Thyroid gland (tissue), 4 donors: ENCODE results near the gene LCAT. TPM values are rescaled to one million over a fixed set of nuclear protein-coding genes. Genes with fewer than 3 reads are reported as not detected.
A peak's percentile ranks its signal among the peaks of the same experiment; 100 is the strongest.

Source experiments
- DNase-seq, 2 donors: peaks; one replicate each; pipeline ENCODE4 v3.0.0-alpha.2; 2019
- H3K27ac ChIP-seq, 3 donors: fragments of 200-600 bp; sonication (generic); 1 replicate in 2 of 3; 2 replicates in 1 of 3; pipeline ENCODE4 v1.5.1; 2016 to 2019; ENCODE audit warnings: mild to moderate bottlenecking in 1 of 3, moderate library complexity in 1 of 3
- H3K27me3 ChIP-seq: fragments of 200-600 bp; sonication (generic); one replicate; pipeline ENCODE4 v1.5.1; 2019
- H3K36me3 ChIP-seq, 2 donors: fragments of 200-600 bp; sonication (generic); one replicate each; pipeline ENCODE4 v1.5.1; 2016 to 2019
- H3K4me1 ChIP-seq, 2 donors: fragments of 200-600 bp; sonication (generic); one replicate each; pipeline ENCODE4 v1.5.1; 2017 to 2019
- H3K4me3 ChIP-seq, 3 donors: fragments of 200-600 bp; sonication (generic); replicated peaks in 1 of 3; 1 replicate in 2 of 3; 2 replicates in 1 of 3; pipeline ENCODE4 v1.5.1; 2016; ENCODE audit warnings: mild to moderate bottlenecking in 1 of 3
- H3K9me3 ChIP-seq: fragments of 200-600 bp; sonication (generic); one replicate; pipeline ENCODE4 v1.5.1; 2017
- POLR2A ChIP-seq, 2 donors: fragments of 450-650 bp; IDR thresholded peaks; one replicate each; pipeline ENCODE4 v1.6.1; 2017; ENCODE audit warnings: antibody characterized with exemption in 2 of 2, mild to moderate bottlenecking in 2 of 2, moderate library complexity in 1 of 2
- WGBS, 2 donors: methylation state at CpG; one replicate each; pipeline ENCODE4 v1.1.5; 2017; 5-methylcytosine and 5-hydroxymethylcytosine counted together
- intact Hi-C: fragments of 100-400 bp; cut with DNase I; formaldehyde crosslinking; loops from one replicate; pipeline ENCODE4 v1.15.1; 2023
- total RNA-seq, 4 donors: library from RNA; depleted of rRNA; stranded (reverse); fragments of >200 nt; gene quantifications; one replicate each; pipeline ENCODE4 v1.2.3, GENCODE V29; 2016
- TF ChIP-seq, protein P1 (sequence below), 6 experiments: fragments of 200-600 bp in 3 of 6; fragments of 450-650 bp in 3 of 6; sonication (generic) in 3 of 6; IDR thresholded peaks; one replicate each; pipeline ENCODE4 v1.5.1; 2016 to 2019; ENCODE audit warnings: antibody characterized with exemption in 6 of 6, mild to moderate bottlenecking in 2 of 6, inconsistent platforms in 1 of 6, moderate library complexity in 1 of 6

LCAT gene
- total RNA-seq, 4 donors from 2014 or later = 9.9 to 16.4 (median 13.4) TPM

- Histone ChIP-seq H3K9me3 (no peaks in the 10 kb centered on the region), H3K4me3 (peak within 1 kb of the TSS; percentile 73 to 96 (median 96)), H3K36me3 (no peaks in the 10 kb centered on the region), H3K27ac (peak within 1 kb of the TSS; percentile 86 to 91 (median 88)), H3K27me3 (no peaks in the 10 kb centered on the region), H3K4me1 (peaks cover 17 to 36% of the 10 kb centered on the region in 2 donors)
- WGBS, 2 donors = 0 to 1% methylated on average over 21 to 24 of the region's 90 CpGs
- peak; percentile 53 to 88 for TF ChIP-seq POLR2A (IDR thresholded peaks at IDR 0.05)
- TF ChIP-seq, protein P1, sequence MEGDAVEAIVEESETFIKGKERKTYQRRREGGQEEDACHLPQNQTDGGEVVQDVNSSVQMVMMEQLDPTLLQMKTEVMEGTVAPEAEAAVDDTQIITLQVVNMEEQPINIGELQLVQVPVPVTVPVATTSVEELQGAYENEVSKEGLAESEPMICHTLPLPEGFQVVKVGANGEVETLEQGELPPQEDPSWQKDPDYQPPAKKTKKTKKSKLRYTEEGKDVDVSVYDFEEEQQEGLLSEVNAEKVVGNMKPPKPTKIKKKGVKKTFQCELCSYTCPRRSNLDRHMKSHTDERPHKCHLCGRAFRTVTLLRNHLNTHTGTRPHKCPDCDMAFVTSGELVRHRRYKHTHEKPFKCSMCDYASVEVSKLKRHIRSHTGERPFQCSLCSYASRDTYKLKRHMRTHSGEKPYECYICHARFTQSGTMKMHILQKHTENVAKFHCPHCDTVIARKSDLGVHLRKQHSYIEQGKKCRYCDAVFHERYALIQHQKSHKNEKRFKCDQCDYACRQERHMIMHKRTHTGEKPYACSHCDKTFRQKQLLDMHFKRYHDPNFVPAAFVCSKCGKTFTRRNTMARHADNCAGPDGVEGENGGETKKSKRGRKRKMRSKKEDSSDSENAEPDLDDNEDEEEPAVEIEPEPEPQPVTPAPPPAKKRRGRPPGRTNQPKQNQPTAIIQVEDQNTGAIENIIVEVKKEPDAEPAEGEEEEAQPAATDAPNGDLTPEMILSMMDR (IDR thresholded peaks at IDR 0.05) = no peak
- DNase-seq = peak; percentile 95 to 97
- intact Hi-C loops = no loop called here
Observed at GRCh38 chr16:67892899-67893742, 50.8 kb downstream of the LCAT start, which contains the start of gene PSKH1. TSS of gene PSKH1 (plus strand) at chr16:67893254. CDS start at chr16:67908750, 15,496 bp downstream.

DNA sequence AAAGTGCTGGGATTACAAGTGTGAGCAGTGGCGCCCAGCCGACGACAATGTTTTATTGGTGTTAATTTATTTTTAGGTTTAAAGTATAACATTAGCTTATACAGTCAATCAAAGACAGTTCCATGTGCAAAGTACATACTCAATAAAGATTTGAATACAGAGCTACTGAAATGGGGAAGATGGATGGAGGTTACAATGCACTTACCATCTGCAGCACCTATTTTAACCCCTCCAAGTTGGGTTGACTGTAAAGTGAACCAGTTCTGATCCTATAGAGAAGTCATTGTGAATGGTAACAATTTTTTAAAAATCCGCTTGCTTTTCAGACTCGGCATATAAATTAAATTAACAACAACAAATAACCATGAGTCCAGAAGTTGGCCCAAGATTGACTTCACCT is 51.5 kb downstream of the LCAT start:
- intact Hi-C loops = no loop called here
- TF ChIP-seq POLR2A (IDR thresholded peaks at IDR 0.05) = no peak
- TF ChIP-seq, protein P1 (IDR thresholded peaks at IDR 0.05) = no peak
- no peaks in the 10 kb centered on the region for H3K36me3 ChIP-seq
- 62 to 75% methylated on average over 5 of the region's 5 CpGs for WGBS, 2 donors
- no peaks in the 10 kb centered on the region for H3K9me3 ChIP-seq
- H3K27me3 ChIP-seq = no peaks in the 10 kb centered on the region
- peak overlapping the region in 1 of 3 donors; percentile 73 for H3K4me3 ChIP-seq
- DNase-seq = no peak
- peaks cover 17 to 31% of the 10 kb centered on the region in 2 donors for H3K4me1 ChIP-seq
- no peak overlapping the region for H3K27ac ChIP-seq

Other genes with a start within 250 kb of the LCAT start
- 10 to 100 TPM; 10.9 to 27.5 (median 23.7) TPM for gene GFOD2, start 224.8 kb downstream of the LCAT start, total RNA-seq
- gene RANBP10, start 137.6 kb downstream of the LCAT start, total RNA-seq = 10 to 100 TPM in 2 of 4 donors, 1 to 10 TPM in 2; 9.2 to 13.0 (median 11.0) TPM
- 1 to 10 TPM in 2 of 4 donors, under 1 TPM in 2; 0.34 to 3.2 (median 0.93) TPM for gene TSNAXIP1, start 137.2 kb downstream of the LCAT start, total RNA-seq
- gene THAP11, start 101.8 kb downstream of the LCAT start, total RNA-seq = 10 to 100 TPM; 53.5 to 79.0 (median 67.8) TPM
- gene NUTF2, start 97.2 kb downstream of the LCAT start, total RNA-seq = 100 to 1,000 TPM in 1 of 4 donors, 10 to 100 TPM in 3; 31.6 to 153 (median 58.4) TPM
- 10 to 100 TPM; 15.7 to 43.8 (median 26.2) TPM for gene CENPT, start 96.4 kb downstream of the LCAT start, total RNA-seq
- gene EDC4, start 71.1 kb downstream of the LCAT start, total RNA-seq = 10 to 100 TPM; 31.4 to 68.2 (median 41.2) TPM
- gene NRN1L, start 59.2 kb downstream of the LCAT start, total RNA-seq = 1 to 10 TPM in 1 of 4 donors, not detected in 3; 2.0 TPM
- gene PSKH1, start 50.9 kb downstream of the LCAT start, total RNA-seq = 10 to 100 TPM; 20.3 to 35.7 (median 28.8) TPM
- gene CTRL, start 12.3 kb downstream of the LCAT start, total RNA-seq = under 1 TPM in 2 of 4 donors, not detected in 2; 0.34 to 0.94 TPM
- 10 to 100 TPM; 22.9 to 39.7 (median 32.5) TPM for gene PSMB10, start 7.3 kb downstream of the LCAT start, total RNA-seq
- gene SLC12A4, start 24.5 kb upstream of the LCAT start, total RNA-seq = 10 to 100 TPM; 47.0 to 65.1 (median 51.7) TPM
- gene DPEP3, start 36.4 kb upstream of the LCAT start, total RNA-seq = under 1 TPM in 2 of 4 donors, not detected in 2; 0.11 to 0.40 TPM
- 1 to 10 TPM in 3 of 4 donors, under 1 TPM in 1; 0.22 to 2.5 (median 2.1) TPM for gene DPEP2, start 55.4 kb upstream of the LCAT start, total RNA-seq
- gene DPEP2NB, start 71.8 kb upstream of the LCAT start, total RNA-seq = not detected
- 10 to 100 TPM in 1 of 4 donors, 1 to 10 TPM in 3; 4.2 to 10.0 (median 6.6) TPM for gene DDX28, start 79.1 kb upstream of the LCAT start, total RNA-seq
- gene DUS2, start 79.2 kb upstream of the LCAT start, total RNA-seq = 10 to 100 TPM; 10.0 to 14.1 (median 12.9) TPM
- gene NFATC3, start 141.2 kb upstream of the LCAT start, total RNA-seq = 100 to 1,000 TPM in 1 of 4 donors, 10 to 100 TPM in 3; 67.7 to 107 (median 71.7) TPM